Measurements from ENCODE around the gene PARP16.
"Not testable (repeated sequence)": the region's sequence is repeated elsewhere in the genome, so short reads cannot be mapped to it uniquely, and the experiment has no call there.

The PARP16 gene

GRCh38 chr15:65270811-65271545 is 15.7 kb downstream of the PARP16 start:
- peaks cover 25% of the 10 kb centered on the region for H3K79me2 ChIP-seq (ENCODE audit: insufficient read depth, low read length)
- not testable (repeated sequence) for H3K4me2 ChIP-seq (ENCODE audit: low read depth, low read length, poor library complexity, severe bottlenecking); H3K9me3 ChIP-seq (ENCODE audit: insufficient read depth, low read depth, low read length); H3K9me2 ChIP-seq (replicated peaks; ENCODE audit: low read depth, low read length); H2AFZ ChIP-seq (ENCODE audit: low read length); H3K27me3 ChIP-seq (ENCODE audit: insufficient read depth, low read length, poor library complexity, severe bottlenecking); H3K4me3 ChIP-seq (ENCODE audit: low read length, poor library complexity, severe bottlenecking); H3K9ac ChIP-seq (ENCODE audit: low read depth, low read length, poor library complexity, severe bottlenecking); H4K20me1 ChIP-seq (ENCODE audit: insufficient read depth, low read length, poor library complexity, severe bottlenecking); H3F3A ChIP-seq (ENCODE audit: low read depth)
- peaks cover 12% of the 10 kb centered on the region for H3K4me1 ChIP-seq (ENCODE audit: insufficient read depth, low read length, poor library complexity, severe bottlenecking)
- peak; percentile 61 for TF ChIP-seq CTCF (conservative IDR thresholded peaks at IDR 0.05; ENCODE audit: low read length)
- H3K36me3 ChIP-seq (ENCODE audit: insufficient read depth, low read length): peaks cover 33% of the 10 kb centered on the region; the same call in 1 of the 2 replicates

DNA sequence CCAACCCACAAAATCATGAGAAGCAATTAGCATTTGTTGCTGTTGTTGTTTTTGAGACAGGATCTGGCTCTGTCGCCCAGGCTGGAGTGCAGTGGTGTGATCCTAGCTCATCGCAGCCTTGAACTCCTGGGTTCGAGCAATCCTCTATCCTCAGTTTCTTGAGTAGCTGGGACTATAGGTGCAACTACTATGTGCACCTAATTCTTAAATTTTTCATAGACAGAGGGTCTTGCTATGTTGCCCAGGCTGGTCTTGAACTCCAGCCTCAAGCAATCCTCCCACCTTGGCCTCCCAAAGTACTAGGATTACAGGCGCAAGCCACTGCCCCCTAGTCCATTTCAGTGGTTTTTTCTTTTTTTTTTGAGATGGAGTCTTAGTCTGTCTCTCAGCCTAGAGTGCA is 18.3 kb downstream of the PARP16 start:
- Histone ChIP-seq H3K27me3 (ENCODE audit: insufficient read depth, low read length, poor library complexity, severe bottlenecking) (no peaks in the 10 kb centered on the region), H3K4me3 (ENCODE audit: low read length, poor library complexity, severe bottlenecking) (no peak overlapping the region), H2AFZ (ENCODE audit: low read length) (no peak overlapping the region), H3K9me3 (ENCODE audit: insufficient read depth, low read depth, low read length) (no peaks in the 10 kb centered on the region), H3K9ac (ENCODE audit: low read depth, low read length, poor library complexity, severe bottlenecking) (no peak overlapping the region), H3K79me2 (ENCODE audit: insufficient read depth, low read length) (peaks cover 13% of the 10 kb centered on the region; the same call in 1 of the 2 replicates), H3K36me3 (ENCODE audit: insufficient read depth, low read length) (peaks cover 53% of the 10 kb centered on the region; the same call in 1 of the 2 replicates), H3K9me2 (replicated peaks; ENCODE audit: low read depth, low read length) (no peaks in the 10 kb centered on the region), H3K4me2 (ENCODE audit: low read depth, low read length, poor library complexity, severe bottlenecking) (no peak overlapping the region), H4K20me1 (ENCODE audit: insufficient read depth, low read length, poor library complexity, severe bottlenecking) (no peaks in the 10 kb centered on the region), H3F3A (ENCODE audit: low read depth) (no peaks in the 10 kb centered on the region), H3K4me1 (ENCODE audit: insufficient read depth, low read length, poor library complexity, severe bottlenecking) (no peaks in the 10 kb centered on the region)
- TF ChIP-seq CTCF (conservative IDR thresholded peaks at IDR 0.05; ENCODE audit: low read length) (no peak), EZH2phosphoT487 (IDR thresholded peaks at IDR 0.05; ENCODE audit: borderline replicate concordance) (no peak)

- Histone ChIP-seq H3K9ac (ENCODE audit: low read depth, low read length, poor library complexity, severe bottlenecking) (no peak overlapping the region), H3F3A (ENCODE audit: low read depth) (no peaks in the 10 kb centered on the region), H3K27me3 (ENCODE audit: insufficient read depth, low read length, poor library complexity, severe bottlenecking) (no peaks in the 10 kb centered on the region), H2AFZ (ENCODE audit: low read length) (no peak overlapping the region), H4K20me1 (ENCODE audit: insufficient read depth, low read length, poor library complexity, severe bottlenecking) (no peaks in the 10 kb centered on the region), H3K4me2 (ENCODE audit: low read depth, low read length, poor library complexity, severe bottlenecking) (no peak overlapping the region), H3K36me3 (ENCODE audit: insufficient read depth, low read length) (peaks cover 65% of the 10 kb centered on the region; the same call in 1 of the 2 replicates), H3K9me2 (replicated peaks; ENCODE audit: low read depth, low read length) (no peaks in the 10 kb centered on the region), H3K4me3 (ENCODE audit: low read length, poor library complexity, severe bottlenecking) (no peak overlapping the region), H3K4me1 (ENCODE audit: insufficient read depth, low read length, poor library complexity, severe bottlenecking) (no peaks in the 10 kb centered on the region), H3K79me2 (ENCODE audit: insufficient read depth, low read length) (no peaks in the 10 kb centered on the region), H3K9me3 (ENCODE audit: insufficient read depth, low read depth, low read length) (no peaks in the 10 kb centered on the region)
- TF ChIP-seq CTCF (conservative IDR thresholded peaks at IDR 0.05; ENCODE audit: low read length) (no peak), EZH2phosphoT487 (IDR thresholded peaks at IDR 0.05; ENCODE audit: borderline replicate concordance) (no peak)
These were observed 20.2 kb downstream of the PARP16 start for GRCh38 chr15:65266469-65266868.

Measured in Loucy (cell line).